Stomach (tissue), 9 donors: ENCODE measurements around the gene BMPR2. TPM values are rescaled to one million over a fixed set of nuclear protein-coding genes. Genes with fewer than 3 reads are reported as not detected.
"Not testable (repeated sequence)": the region's sequence is repeated elsewhere in the genome, so short reads cannot be mapped to it uniquely, and the experiment has no call there.

ENCODE experiments used
- DNase-seq, 2 donors: peaks; one replicate each; pipeline versions ENCODE4 v3.0.0 to v3.0.0-alpha.2; 2013 to 2019
- H3K27ac ChIP-seq, 5 donors: fragments of 200-600 bp in 4 of 5; sonication (generic) in 4 of 5; one replicate each; pipeline ENCODE4 v1.5.1; 2013 to 2019; ENCODE audit warnings: mild to moderate bottlenecking in 1 of 5, moderate library complexity in 1 of 5
- H3K27me3 ChIP-seq, 3 donors: fragments of 200-600 bp; sonication (generic); one replicate each; pipeline ENCODE4 v1.5.1; 2017 to 2019; ENCODE audit warnings: mixed run types in 1 of 3
- H3K36me3 ChIP-seq, 4 donors: fragments of 200-600 bp; sonication (generic); 1 replicate in 3 of 4; 2 replicates in 1 of 4; pipeline ENCODE4 v1.5.1; 2016 to 2019
- H3K4me1 ChIP-seq, 4 donors: fragments of 200-600 bp; sonication (generic); one replicate each; pipeline ENCODE4 v1.5.1; 2016 to 2019
- H3K4me3 ChIP-seq, 4 donors: fragments of 200-600 bp; sonication (generic) in 3 of 4; one replicate each; pipeline ENCODE4 v1.5.1; 2016 to 2019; ENCODE audit warnings: mild to moderate bottlenecking in 1 of 4
- H3K9me3 ChIP-seq, 4 donors: fragments of 200-600 bp; sonication (generic); one replicate each; pipeline ENCODE4 v1.5.1; 2016 to 2019
- EP300 ChIP-seq: sonication (generic); formaldehyde crosslinking; IDR thresholded peaks from one replicate; pipeline ENCODE4 v1.6.1; 2017; ENCODE audit warnings: antibody characterized with exemption
- POLR2A ChIP-seq, 4 donors: fragments of 450-650 bp; IDR thresholded peaks; one replicate each; pipeline ENCODE4 v1.6.1; 2016; ENCODE audit warnings: antibody characterized with exemption in 4 of 4, control low read depth in 2 of 4, mild to moderate bottlenecking in 1 of 4, moderate library complexity in 1 of 4
- POLR2AphosphoS5 ChIP-seq, 3 donors: sonication (generic); formaldehyde crosslinking; IDR thresholded peaks; one replicate each; pipeline ENCODE4 v1.6.1; 2016; ENCODE audit warnings: antibody characterized with exemption in 3 of 3
- WGBS, 5 donors: extraction: QIAGEN DNeasy Blood & Tissue Kit in 3 of 5; methylation state at CpG; one replicate each; pipeline versions ENCODE4 v1.1.5 to v1.1.7; 2013 to 2018; 5-methylcytosine and 5-hydroxymethylcytosine counted together
- intact Hi-C: fragments of 100-400 bp; cut with DNase I; formaldehyde crosslinking; loops from one replicate; pipeline ENCODE4 v1.15.1; 2023; ENCODE audit warnings: low total_unique reads
- polyA plus RNA-seq, 3 donors: library from polyadenylated mRNA; stranded (reverse); fragments of 200-250 nt; gene quantifications; one replicate each; pipeline ENCODE4 v1.2.3, GENCODE V29; 2013
- total RNA-seq, 5 donors: library from RNA; depleted of rRNA; stranded (reverse); fragments of >200 nt; gene quantifications; one replicate each; pipeline versions ENCODE4 v1.1.0 to v1.2.3, GENCODE V29; 2014 to 2016
- TF ChIP-seq, protein P1 (sequence below), 7 experiments: fragments of 450-650 bp in 4 of 7; fragments of 200-600 bp in 3 of 7; sonication (generic) in 3 of 7; IDR thresholded peaks; one replicate each; pipeline ENCODE4 v1.5.1; 2016 to 2019; ENCODE audit warnings: antibody characterized with exemption in 7 of 7, control low read depth in 2 of 7, mild to moderate bottlenecking in 1 of 7
- donor health status: healthy with polysubstance abuse.
- donor health status: Bipolar disorder and iron deficiency.
- donor health status: healthy.

Gene BMPR2
- total and polyA plus RNA-seq, 8 donors: 2.8 to 48.3 (median 16.2) TPM

- DNase-seq: no peak
- TF ChIP-seq POLR2A (IDR thresholded peaks at IDR 0.05) (no peak), EP300 (no peak), POLR2AphosphoS5 (IDR thresholded peaks at IDR 0.05) (no peak)
- TF ChIP-seq, protein P1, sequence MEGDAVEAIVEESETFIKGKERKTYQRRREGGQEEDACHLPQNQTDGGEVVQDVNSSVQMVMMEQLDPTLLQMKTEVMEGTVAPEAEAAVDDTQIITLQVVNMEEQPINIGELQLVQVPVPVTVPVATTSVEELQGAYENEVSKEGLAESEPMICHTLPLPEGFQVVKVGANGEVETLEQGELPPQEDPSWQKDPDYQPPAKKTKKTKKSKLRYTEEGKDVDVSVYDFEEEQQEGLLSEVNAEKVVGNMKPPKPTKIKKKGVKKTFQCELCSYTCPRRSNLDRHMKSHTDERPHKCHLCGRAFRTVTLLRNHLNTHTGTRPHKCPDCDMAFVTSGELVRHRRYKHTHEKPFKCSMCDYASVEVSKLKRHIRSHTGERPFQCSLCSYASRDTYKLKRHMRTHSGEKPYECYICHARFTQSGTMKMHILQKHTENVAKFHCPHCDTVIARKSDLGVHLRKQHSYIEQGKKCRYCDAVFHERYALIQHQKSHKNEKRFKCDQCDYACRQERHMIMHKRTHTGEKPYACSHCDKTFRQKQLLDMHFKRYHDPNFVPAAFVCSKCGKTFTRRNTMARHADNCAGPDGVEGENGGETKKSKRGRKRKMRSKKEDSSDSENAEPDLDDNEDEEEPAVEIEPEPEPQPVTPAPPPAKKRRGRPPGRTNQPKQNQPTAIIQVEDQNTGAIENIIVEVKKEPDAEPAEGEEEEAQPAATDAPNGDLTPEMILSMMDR (IDR thresholded peaks at IDR 0.05): no peak
- 43 to 62% (median 52%) methylated on average over 2 of the region's 2 CpGs for WGBS, 5 donors
- intact Hi-C loops: no loop called here
- no peaks in the 10 kb centered on the region for H3K27me3 ChIP-seq
- H3K9me3 ChIP-seq: no peaks in the 10 kb centered on the region
- H3K27ac ChIP-seq: no peak overlapping the region
- H3K36me3 ChIP-seq: peaks cover 0 to 7% (median 4%) of the 10 kb centered on the region in 4 donors
- H3K4me3 ChIP-seq: no peak overlapping the region
- no peaks in the 10 kb centered on the region for H3K4me1 ChIP-seq
Observed at GRCh38 chr2:202566286-202566685, 190.2 kb downstream of the BMPR2 start.

GRCh38 chr2:202574541-202574940 lies 198.4 kb downstream of the BMPR2 start:
- 34 to 71% (median 60%) methylated on average over 2 of the region's 2 CpGs for WGBS, 5 donors
- Histone ChIP-seq H3K27me3 (no peaks in the 10 kb centered on the region), H3K9me3 (no peaks in the 10 kb centered on the region), H3K4me1 (no peaks in the 10 kb centered on the region), H3K4me3 (no peak overlapping the region), H3K27ac (no peak overlapping the region), H3K36me3 (no peaks in the 10 kb centered on the region)
- DNase-seq: no peak
- intact Hi-C loops: no loop called here
- TF ChIP-seq POLR2AphosphoS5 (IDR thresholded peaks at IDR 0.05) (no peak), POLR2A (IDR thresholded peaks at IDR 0.05) (no peak), EP300 (no peak)
- TF ChIP-seq, protein P1 (IDR thresholded peaks at IDR 0.05): no peak

- WGBS, 5 donors: 91 to 98% (median 95%) methylated on average over 5 of the region's 5 CpGs
- H3K36me3 ChIP-seq, intact Hi-C loops, H3K9me3 ChIP-seq, H3K27me3 ChIP-seq, H3K27ac ChIP-seq, H3K4me1 ChIP-seq, H3K4me3 ChIP-seq, DNase-seq: not testable (repeated sequence)
Observed at GRCh38 chr2:202575194-202575593, 199.1 kb downstream of the BMPR2 start.

- no peaks in the 10 kb centered on the region for H3K9me3 ChIP-seq
- intact Hi-C loops: no loop called here
- TF ChIP-seq POLR2A (IDR thresholded peaks at IDR 0.05): no peak
- TF ChIP-seq, protein P1 (IDR thresholded peaks at IDR 0.05): no peak
- no peak for TF ChIP-seq EP300
- no peak for TF ChIP-seq POLR2AphosphoS5 (IDR thresholded peaks at IDR 0.05)
- no peaks in the 10 kb centered on the region for H3K36me3 ChIP-seq
- no peak overlapping the region for H3K27ac ChIP-seq
- DNase-seq: no peak
- no peaks in the 10 kb centered on the region for H3K4me1 ChIP-seq
- no peaks in the 10 kb centered on the region for H3K27me3 ChIP-seq
- WGBS, 5 donors: 69 to 73% (median 71%) methylated on average over 9 to 10 of the region's 10 CpGs
- no peak overlapping the region for H3K4me3 ChIP-seq
Observed at GRCh38 chr2:202577250-202578183, 201.4 kb downstream of the BMPR2 start.

- H3K27ac ChIP-seq, H3K27me3 ChIP-seq, DNase-seq, H3K36me3 ChIP-seq, H3K4me1 ChIP-seq, H3K9me3 ChIP-seq, intact Hi-C loops, H3K4me3 ChIP-seq: not testable (repeated sequence)
- 79 to 88% (median 87%) methylated on average over 7 of the region's 7 CpGs for WGBS, 5 donors
Observed at GRCh38 chr2:202582846-202583245, 206.7 kb downstream of the BMPR2 start.
